HEK293T (cell line): Measurements from ENCODE around the gene CDC37.

Source experiments
- ARNT ChIP-seq: fragments of 450-650 bp; IDR thresholded peaks from 2 replicates; pipeline ENCODE4 v1.6.1; 2017; ENCODE audit warnings: mild to moderate bottlenecking
- BHLHE40 ChIP-seq: fragments of 450-650 bp; IDR thresholded peaks from 2 replicates; pipeline ENCODE4 v1.6.1; 2016; ENCODE audit warnings: mild to moderate bottlenecking, moderate library complexity, borderline replicate concordance
- CTBP1 ChIP-seq: fragments of 450-650 bp; IDR thresholded peaks from 2 replicates; pipeline ENCODE4 v1.6.1; 2016; ENCODE audit warnings: borderline replicate concordance
- ELF4 ChIP-seq: fragments of 450-650 bp; IDR thresholded peaks from 2 replicates; pipeline ENCODE4 v1.6.1; 2017; ENCODE audit warnings: antibody characterized with exemption
- FOXA1 ChIP-seq: fragments of 450-650 bp; IDR thresholded peaks from 2 replicates; pipeline ENCODE4 v1.6.1; 2016; ENCODE audit warnings: mild to moderate bottlenecking
- FOXK2 ChIP-seq: fragments of 450-650 bp; IDR thresholded peaks from 2 replicates; pipeline ENCODE4 v1.6.1; 2016; ENCODE audit warnings: mild to moderate bottlenecking
- FOXM1 ChIP-seq: fragments of 450-650 bp; IDR thresholded peaks from 2 replicates; pipeline ENCODE4 v1.6.1; 2017; ENCODE audit warnings: mild to moderate bottlenecking, borderline replicate concordance
- HDGF ChIP-seq: fragments of 450-650 bp; IDR thresholded peaks from 2 replicates; pipeline ENCODE4 v1.6.1; 2017; ENCODE audit warnings: antibody characterized with exemption, borderline replicate concordance
- LEF1 ChIP-seq: fragments of 450-650 bp; IDR thresholded peaks from 2 replicates; pipeline ENCODE4 v1.6.1; 2017; ENCODE audit warnings: mild to moderate bottlenecking, borderline replicate concordance
- NFRKB ChIP-seq: fragments of 450-650 bp; IDR thresholded peaks from 2 replicates; pipeline ENCODE4 v1.6.1; 2016; ENCODE audit warnings: mild to moderate bottlenecking, moderate library complexity
- PKNOX1 ChIP-seq: fragments of 450-650 bp; IDR thresholded peaks from 2 replicates; pipeline ENCODE4 v1.6.1; 2016
- SP1 ChIP-seq: fragments of 450-650 bp; IDR thresholded peaks from 2 replicates; pipeline ENCODE4 v1.6.1; 2017
- SUZ12 ChIP-seq: fragments of 450-650 bp; IDR thresholded peaks from 2 replicates; pipeline ENCODE4 v1.6.1; 2016; ENCODE audit warnings: mild to moderate bottlenecking
- TARDBP ChIP-seq: fragments of 450-650 bp; IDR thresholded peaks from 2 replicates; pipeline ENCODE4 v1.6.1; 2016

- no peak for TF ChIP-seq ARNT
- no peak for TF ChIP-seq SP1
- TF ChIP-seq SUZ12, result no peak
- no peak for TF ChIP-seq TARDBP
- TF ChIP-seq FOXM1, result no peak
- no peak for TF ChIP-seq FOXK2
- no peak for TF ChIP-seq BHLHE40
- TF ChIP-seq FOXA1, result no peak
- no peak for TF ChIP-seq PKNOX1
- no peak for TF ChIP-seq HDGF
- TF ChIP-seq NFRKB, result no peak
- TF ChIP-seq ELF4, result no peak
- TF ChIP-seq LEF1, result no peak
- TF ChIP-seq CTBP1, result no peak
Observed at GRCh38 chr19:10419200-10419645, 15.9 kb upstream of the CDC37 start.
